ENCODE data around the gene CDKN2AIPNL.

- TF ChIP-seq CTCF (conservative IDR thresholded peaks at IDR 0.05; ENCODE audit: low read depth, low read length) (no peak), EZH2 (IDR thresholded peaks at IDR 0.05; ENCODE audit: borderline replicate concordance, low read depth, low read length, poor library complexity, severe bottlenecking) (no peak)
Observed at GRCh38 chr5:134453016-134453415, 41.3 kb upstream of the CDKN2AIPNL start.

All from A673 (cell line).